ENCODE measurements around the gene PRRX2.
"Not testable (repeated sequence)": the region's sequence is repeated elsewhere in the genome, so short reads cannot be mapped to it uniquely, and the experiment has no call there.

The PRRX2 gene

DNA sequence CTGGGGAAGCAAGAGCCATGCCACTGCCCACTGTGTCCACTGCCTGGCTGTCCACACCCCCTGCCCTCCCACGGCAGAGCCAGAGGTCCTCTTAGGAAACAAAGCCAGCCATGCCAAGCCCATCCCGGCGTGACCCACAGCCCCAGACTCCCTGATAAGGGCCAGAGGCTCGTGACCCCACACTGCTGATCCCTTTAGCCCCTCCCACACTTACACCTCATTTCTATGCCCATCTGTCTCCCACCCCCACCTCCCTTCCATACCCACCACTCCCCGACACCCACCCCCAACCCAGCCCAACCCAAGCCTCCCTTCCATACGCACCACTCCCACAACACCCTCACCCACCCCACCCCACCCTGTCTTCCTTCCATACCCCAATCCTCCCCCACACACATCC, 70.1 kb downstream of the PRRX2 start:
- DNase-seq (ENCODE audit: low read depth) = no peak

DNA sequence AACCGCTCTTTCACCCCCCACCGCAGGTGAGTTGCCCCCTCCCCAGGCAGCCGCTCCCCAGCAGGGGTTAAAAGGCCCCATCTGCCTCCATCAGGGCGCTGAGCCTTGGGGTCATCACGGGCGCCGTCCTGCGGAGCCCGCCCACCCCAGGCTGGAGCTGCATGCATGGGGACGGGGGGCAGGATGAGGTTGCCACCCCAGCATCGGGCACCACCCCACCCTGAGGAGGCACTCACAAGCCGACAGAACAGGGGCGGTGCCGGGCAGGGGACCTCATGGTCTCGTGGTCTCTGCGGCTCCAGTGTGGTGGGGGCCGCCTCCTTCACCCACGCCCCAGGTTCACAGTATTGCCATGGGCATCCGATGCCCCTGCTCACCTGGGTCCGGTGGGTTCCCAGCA, 70.9 kb downstream of the PRRX2 start:
- no peak for DNase-seq (ENCODE audit: low read depth)

DNA sequence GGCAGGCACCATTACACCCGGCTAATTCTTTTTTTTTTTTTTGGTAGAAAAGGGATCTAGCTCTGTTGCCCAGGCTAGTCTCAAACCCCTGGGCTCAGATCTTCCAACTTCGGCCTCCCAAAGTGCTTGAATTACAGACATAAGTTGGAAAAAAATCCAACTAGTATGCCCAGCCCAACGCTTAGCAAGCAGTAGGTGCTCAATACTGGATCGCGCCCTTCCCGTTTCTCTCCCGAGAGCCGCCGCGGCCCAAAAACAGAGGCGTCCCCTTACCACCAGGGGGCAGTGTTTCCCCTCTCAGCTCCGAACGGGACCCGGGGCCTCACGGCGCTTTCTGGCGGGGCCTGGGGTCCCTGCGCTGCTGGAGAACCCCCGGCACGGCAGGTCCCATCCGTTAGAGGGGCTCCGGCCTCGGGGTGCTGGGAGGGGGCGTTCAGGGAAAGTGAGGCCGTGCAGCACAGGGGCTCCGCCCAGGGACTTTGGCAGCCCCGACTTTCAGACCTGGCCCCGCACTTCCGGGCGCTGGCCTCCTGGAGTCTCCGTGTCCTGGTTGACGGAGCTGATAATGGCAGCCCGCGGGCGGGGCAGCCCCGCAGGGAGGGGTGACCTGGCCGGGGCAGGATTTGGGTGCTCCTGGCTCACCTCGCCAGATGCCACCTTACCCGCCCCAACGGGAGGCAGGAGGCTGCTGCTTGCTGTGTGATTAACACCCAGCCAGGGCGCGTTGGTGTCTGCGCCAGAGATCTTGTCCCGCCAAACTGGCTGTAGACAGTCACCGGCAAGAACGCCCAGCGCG, 72.2 kb downstream of the PRRX2 start:
- peak; percentile 82 for DNase-seq (ENCODE audit: low read depth)

DNA sequence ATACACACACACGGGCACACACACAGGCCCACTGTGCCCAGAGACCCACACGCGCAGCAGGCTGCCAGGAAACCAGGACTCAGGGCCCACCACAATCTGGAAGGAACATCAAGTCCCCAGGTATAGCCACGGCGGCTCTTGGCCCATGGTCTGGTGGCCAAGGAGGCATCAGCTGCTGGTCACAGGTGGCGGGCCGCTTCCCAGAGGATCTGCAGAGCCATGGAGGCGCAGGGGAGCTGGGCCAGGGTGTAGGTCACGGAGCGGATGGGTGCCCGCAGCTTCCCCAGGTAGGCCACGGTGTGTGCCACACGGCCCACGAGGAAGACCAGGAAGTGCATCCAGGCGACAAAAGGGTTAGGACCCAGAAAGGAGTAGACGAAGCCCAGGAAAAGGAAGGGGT, 74.0 kb downstream of the PRRX2 start:
- DNase-seq (ENCODE audit: low read depth) = no peak

DNA sequence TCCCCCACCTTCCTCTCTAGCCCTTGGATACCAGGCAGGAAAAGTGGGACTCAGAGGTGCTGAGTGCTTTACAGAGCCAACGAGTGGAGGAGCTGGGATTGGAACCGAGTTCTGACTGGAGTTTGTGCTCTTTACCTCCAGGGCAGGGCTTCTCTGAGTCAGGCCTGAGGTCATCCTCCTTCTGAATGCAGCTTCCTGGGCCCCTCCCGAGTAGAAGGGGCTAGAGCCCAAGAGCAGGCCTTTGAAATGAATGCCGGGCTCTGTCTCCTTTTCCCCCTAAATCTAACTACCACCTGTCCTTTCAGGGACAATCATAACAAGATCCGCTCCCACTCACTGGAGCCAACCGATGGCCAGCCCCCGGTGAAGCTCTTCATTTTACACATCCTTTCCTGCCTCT, 74.7 kb downstream of the PRRX2 start:
- no peak for DNase-seq (ENCODE audit: low read depth)

DNA sequence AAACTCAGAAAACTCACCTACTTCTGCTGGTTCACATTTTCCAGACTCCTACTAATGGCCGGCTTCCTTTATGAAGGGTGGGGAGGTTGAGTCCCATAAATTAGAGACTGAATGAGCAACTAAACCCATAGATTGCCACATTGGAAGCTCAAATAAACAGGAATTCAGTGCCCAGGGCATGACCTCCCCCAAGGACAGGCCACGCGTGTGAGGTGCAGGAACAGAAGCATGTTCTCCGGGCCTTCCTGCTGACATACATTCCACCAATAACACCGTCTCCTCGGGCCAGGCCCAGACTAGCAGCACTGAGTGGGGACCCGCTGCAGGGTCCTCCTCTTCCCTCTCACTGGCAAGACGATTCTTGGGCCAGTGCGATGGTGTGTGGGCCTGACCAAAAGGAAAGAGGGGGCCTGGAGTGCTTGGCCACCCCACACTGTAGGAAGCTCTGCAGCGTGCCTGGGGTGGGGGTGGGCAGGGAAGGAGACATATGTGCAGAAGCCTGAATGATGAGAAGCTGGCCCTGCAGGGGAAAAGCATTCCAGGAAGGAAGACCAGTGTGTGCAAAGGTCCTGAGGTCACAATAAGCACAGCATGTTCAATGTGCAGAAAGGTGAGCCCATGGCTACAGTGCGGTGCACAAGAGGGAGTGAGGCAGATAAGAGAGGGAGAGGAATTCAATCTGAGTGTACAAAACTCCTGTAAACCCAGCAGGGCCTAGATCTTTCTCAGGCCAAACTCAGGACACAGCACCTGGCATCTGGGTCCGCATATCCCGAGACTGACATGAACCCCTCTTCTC, 75.4 kb downstream of the PRRX2 start:
- no peak for DNase-seq (ENCODE audit: low read depth)

DNA sequence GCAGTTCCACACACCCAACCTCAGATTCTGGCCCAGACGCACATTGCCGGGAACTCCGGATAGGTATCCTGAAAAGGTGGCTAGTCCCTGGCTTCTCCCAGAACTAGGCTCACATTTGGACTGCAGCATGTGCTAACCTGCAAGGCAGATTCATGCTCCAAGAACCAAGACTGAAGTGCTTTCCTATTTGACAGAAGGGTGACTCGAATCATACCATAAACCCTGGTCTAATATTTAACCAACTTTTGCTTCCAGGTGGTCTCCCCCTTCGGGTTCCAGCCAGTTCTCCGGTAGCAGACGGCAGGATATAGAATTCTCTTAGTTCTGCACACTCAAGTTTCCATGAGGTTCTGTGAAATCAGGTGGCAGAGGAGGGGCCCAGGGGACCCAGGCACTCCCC, 79.8 kb downstream of the PRRX2 start:
- DNase-seq (ENCODE audit: low read depth) = no peak

DNA sequence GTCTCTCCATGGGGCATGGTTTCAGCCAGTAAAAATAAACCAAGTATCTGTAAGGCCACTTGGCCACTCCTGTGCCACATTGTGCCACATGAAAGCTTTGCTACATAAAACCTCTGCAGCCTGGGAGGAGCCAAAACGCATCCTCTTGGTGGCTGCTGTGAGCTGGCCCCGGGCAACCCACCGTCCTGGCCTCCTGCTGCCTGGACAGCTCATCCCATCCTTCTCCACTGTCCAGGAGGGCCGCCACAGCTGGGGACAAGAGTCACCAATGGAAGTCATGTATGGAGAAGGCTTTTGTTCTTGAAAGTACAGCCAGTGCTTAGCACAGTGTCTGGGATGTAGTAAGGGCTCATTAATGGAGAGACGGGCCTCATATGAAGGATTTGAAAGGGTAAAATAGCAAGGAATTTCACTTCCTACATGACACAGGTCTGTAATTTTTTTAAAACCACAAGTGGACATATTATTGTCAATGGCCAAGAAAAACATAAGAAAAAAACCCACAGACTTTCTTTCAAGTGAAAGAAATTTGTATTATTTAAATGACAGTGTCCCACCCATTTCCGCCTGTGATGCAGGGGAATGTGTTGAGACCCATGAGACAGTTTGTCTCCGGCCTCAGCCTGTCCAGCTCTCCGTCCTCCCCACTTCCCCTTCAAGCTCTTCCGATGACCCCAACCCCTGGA, 80.8 kb downstream of the PRRX2 start:
- no peak for DNase-seq (ENCODE audit: low read depth)

DNA sequence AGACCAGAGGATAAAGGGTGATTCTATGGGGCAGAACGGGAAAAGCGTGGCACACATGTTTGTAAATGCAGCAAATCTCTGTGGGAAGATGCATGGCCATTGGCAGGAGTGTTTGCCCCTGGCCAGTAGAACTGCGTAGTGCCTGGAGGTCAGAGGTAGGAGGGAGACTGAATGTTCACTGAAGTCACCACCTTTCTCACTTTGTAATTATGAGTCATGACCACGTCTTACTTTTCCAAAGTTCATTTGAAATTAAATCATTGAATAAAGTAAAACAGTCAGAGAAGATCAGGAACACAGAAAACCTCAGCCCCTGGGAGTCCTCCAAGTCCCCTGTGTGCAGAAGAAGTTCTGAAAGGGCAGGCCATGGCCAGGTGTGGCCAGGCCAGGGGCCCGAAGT, 82.8 kb downstream of the PRRX2 start:
- DNase-seq (ENCODE audit: low read depth) = no peak

DNA sequence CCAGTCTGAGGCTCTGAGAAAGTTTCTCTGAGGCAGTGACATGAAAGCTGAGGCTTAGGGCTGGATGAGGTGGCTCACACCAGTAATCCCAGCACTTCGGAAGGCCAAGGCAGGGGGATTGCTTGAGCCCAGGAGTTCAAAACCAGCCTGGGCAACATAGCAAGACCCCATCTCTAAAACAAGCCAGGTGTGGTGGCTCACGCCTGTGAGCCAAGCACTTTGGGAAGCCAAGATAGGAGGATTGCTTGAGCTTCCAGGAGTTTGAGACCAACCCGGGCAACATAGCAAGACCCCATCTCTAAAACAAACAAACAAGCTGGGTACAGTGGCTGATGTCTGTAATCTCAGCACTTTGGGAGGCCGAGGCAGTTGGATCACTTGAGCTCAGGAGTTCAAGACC, 83.6 kb downstream of the PRRX2 start:
- DNase-seq (ENCODE audit: low read depth) = not testable (repeated sequence)

DNA sequence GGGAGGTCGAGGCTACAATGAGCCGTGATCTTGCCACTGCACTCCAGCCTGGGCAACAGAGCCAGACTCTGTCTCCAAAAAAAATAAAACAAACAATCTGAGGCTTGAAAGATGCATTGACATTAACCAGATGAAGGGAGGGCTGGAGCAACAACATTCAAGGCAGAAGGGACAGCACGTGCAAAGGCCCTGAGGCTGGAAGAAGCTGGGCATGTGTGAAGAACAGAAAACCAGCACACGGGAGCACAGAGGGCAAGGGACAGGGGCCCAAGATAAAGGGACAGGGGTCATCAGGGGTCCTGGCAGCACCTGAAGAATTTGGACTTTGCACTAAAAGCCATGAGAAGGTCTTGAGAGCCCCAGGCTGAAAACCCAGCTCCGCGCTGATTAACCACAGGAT, 84.1 kb downstream of the PRRX2 start:
- no peak for DNase-seq (ENCODE audit: low read depth)

DNA sequence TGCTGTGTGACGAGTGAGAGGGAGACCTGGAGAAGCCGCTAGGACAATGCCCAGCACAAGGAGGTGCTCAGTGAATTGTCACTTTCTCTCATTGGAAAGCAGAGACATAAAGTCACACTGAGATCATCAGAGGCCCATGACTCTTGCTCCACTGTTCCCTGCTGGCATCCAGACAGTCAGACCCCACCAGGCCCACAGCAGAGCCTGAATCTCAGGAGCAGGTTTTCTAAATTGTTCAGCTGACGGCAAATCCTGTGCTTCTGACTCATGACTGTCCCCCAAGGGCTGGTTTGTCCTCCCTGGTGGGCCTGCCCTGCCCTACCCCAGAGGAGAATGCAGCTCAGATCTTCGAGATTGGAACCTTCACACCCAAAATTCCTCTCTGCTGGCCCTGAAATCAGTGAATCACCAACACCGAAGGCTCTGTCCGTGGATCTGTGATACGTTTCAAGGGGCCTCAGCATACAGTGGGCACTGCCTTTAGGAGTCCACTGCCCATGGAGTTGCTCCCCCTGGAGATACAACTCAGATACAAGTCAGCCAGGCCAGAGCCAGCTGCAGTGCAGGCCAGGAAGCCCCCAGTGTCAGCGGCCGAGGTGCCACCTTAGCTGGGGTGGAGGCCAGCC, 84.7 kb downstream of the PRRX2 start:
- DNase-seq (ENCODE audit: low read depth) = no peak

DNA sequence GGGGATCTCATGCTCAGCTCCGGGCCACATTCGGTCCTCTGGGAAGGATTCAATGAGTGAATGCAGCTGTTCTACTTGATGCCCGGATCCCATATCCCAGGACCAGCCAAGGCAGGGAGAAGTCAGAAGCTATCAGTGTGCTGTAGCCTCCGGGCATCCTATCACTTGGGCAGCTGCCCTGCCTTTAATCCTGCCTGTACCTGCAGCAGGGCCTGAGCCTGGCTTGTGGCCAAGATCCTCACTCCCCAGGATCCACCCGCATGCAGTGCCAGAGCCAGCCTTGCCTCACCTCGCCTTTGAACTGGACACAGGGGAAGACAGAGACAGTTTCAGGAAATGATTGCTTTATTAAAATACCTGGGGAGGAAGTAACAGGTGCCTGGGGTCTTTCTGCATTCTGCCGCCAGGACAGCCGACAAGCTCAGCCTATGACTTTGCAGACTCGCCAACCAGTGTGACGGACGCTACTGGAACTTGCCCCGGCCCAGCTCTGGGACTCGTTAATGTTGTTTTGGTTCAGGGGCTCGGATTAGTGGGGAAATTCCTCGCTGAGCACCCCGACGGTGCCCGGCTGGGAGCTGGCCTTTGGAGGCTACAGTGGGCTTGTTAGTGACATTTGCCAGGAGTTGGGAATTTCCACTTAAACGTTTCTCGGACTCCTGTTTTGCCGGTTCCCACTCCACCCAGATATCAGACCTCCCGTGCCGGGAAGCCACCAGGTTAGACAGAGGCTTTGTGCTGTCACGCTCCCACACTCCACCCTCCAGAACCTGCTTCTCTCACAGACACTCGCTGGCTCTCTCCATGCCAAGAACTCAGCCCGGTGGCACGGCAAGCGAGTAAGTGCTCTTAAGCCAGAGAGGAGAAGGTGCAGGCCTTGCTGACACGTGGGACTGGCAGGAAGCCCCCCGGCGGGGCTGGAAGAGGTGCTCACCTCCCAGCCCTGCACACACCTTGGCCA, 86.7 kb downstream of the PRRX2 start:
- DNase-seq (ENCODE audit: low read depth) = no peak

DNA sequence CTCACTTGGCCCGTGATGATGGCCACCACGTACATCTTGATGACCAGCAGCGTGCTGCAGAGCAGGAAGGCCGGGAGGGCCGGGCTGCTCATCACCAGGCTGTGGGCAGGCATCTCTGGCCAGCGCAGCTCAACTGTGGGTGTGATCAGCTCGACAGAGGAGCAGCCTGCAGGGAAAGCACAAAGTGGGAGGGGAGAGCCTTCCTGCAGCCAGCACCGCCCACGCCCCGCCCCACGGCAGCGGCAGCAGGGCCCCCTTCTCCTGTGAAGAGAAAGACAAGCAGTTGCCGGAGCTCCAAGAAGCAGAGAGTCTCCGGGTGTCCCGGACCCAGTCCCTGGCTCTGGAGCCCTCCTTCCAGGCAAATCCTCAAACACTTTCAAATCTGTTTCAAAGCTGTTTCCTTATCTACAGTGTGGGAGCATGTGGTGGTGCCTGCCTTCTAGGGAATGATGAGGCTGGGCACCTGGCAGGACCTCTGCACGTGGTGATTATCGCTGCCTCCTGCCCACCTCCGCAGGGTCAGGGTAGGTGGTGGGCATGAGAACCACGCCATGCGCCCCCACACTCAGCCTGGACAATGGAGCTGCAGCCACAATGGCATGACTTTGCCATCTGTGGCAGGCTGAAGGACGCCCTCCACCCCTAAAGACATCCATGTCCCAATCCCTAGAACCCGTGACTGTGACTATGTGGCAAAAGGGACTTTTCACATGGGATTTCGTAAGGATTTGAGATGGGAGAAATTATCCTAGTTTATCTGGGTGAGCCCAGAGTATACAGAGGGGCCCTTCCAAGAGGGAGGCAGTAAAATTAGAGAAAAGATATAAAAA, 87.7 kb downstream of the PRRX2 start, which contains the start of gene PTGES:
Gene PTGES, minus strand, starts transcription at position 143 of the 830 bp plus-strand sequence. Its CDS starts 30 bp downstream, at position 113.
- peak; percentile 13 for DNase-seq (ENCODE audit: low read depth)

DNA sequence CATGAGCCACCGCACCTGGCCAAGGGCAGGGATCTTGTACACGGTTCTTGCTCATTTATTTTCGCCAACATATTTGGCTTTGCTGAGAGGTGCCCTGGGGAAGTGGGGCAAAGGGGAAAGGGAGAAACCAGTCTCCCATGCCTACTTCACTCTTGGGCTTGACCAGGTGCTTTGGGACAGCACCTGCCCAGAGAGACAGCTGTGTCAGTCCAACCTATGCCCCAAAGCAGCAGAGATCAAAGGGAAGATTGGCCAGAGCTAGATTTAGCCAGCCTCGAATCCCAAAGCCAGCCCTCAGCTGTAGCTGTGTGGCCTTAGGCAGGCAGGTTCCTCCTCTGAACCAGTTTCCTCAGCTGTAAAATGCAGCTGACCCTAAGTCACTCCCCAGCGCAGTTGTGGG, 89.7 kb downstream of the PRRX2 start:
- no peak for DNase-seq (ENCODE audit: low read depth)

DNA sequence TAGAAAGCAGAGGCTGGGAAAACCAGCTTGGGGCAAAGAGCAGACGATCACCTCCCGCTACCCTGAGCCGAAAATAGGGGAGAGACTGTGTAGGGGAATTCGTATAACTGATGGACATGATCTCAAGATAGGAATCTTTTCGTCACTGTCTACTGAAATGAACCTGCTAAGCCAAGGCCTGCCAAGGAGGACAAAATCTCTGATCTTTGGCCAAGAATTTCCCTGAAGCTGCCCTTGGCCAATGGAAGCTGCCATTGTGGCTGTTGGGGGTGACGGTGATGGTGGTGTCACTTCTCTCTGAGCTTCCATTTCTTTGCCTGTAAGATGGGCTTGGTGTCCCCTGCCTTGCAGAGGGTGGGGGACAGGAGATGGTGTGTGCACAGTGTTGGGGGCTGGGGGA, 90.7 kb downstream of the PRRX2 start:
- DNase-seq (ENCODE audit: low read depth) = no peak

DNA sequence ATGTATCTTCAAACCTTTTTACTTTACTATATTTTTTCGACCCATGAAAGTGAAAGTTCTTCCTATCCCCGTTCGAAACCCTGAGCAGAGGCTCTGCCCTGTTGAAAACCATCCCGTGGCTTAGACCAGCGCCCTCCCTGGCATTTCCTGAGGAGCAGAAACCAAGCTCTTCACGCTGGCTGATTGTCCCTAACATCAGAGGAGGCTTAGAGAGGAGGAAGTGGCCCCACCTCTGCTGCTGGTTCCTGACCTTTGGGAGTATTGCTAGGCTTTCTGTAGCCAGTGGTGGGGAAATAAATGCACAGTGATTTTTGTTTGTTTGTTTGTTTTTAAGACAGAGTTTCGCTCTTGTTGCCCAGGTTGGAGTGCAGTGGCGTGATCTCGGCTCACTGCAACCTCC, 91.6 kb downstream of the PRRX2 start:
- no peak for DNase-seq (ENCODE audit: low read depth)

DNA sequence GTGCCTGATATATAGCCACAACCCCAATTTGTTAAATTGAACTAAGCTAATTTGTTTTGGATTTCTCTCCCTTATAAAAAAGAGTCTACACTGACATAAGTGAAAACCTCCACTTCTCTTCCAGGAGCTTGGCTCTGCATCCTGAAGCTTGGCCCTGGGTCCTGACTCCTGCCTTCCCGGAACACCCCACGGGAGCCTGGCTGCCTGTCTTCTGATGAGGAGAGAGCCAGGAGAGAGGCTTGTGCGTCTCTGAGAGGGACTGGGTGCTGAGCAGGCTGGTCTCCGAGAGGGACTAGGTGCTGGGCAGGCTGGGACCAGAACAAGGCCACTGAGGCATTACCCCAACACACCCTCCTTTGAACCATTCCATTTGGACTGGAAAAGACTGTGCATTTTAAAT, 93.9 kb downstream of the PRRX2 start:
- no peak for DNase-seq (ENCODE audit: low read depth)

DNA sequence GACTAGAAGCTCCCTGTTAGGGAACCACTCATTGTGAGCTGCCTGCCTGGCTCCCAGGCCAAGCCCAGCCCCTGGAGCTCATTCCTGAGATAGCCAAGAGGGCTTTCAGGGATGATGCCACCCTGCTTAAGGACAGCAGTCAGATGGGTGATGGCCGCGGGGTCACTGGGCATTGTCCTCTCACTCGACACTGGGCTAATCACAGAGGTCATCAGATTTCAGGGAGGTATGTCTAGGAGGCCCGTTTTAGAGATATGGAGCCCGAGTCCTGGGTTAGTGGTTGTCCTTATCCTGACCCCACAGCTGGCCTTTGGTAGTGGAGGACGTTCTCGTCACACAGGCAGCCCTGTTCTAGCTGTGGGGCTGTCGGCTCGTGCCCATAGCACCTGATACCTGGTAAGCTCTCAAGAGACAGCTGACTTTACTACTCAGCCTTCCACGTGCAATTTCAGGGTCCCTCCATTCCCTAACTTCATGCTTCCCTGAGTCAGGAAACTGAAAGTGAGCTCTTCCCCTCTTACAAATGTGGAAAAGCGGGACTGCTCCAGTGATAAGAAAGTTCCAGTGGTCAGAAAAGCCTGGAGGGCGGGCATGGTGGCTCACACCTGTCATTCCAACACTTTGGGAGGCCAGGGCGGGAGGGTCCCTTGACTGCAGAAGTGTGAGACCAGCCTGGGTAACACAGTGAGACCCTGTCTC, 94.5 kb downstream of the PRRX2 start:
- no peak for DNase-seq (ENCODE audit: low read depth)

DNA sequence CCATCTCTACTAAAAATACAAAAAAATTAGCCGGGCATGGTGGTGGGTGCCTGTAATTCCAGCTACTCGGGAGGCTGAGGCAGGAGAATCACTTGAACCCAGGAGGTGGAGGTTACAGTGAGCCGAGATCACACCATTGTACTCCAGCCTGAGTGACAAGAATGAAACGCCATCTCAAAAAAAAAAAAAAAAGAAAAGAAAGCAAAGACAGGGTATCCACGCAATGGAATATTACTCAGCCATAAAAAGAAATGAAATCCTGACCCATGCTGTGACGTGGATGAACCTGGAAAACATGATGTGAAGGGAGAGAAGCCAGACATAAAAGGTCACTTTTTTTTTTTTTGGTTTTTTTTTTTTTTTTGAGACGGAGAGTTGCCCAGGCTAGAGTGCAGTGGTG, 95.3 kb downstream of the PRRX2 start:
- not testable (repeated sequence) for DNase-seq (ENCODE audit: low read depth)

Measured in stimulated activated CD8-positive, alpha-beta memory T cell treated with anti-CD3 and anti-CD28 coated beads, Interleukin-7, amount 100 ng/mL, for 24 hours (primary cell).